Natural killer cell (primary cell): Measurements from ENCODE around the gene NKD1. TPM values are rescaled to one million over a fixed set of nuclear protein-coding genes. Genes with fewer than 3 reads are reported as not detected.

ENCODE experiments used
- ATAC-seq, 3 donors: fragments of 150-1000 bp in 2 of 3; fragments of 200-7000 bp in 1 of 3; cut with Tn5 transposase; 1 replicate in 1 of 3; 2 replicates in 2 of 3; pipeline ENCODE4 v1.10.0; 2021; ENCODE audit warnings: mild to moderate bottlenecking in 2 of 3, moderate library complexity in 2 of 3
- DNase-seq, 2 donors: peaks; one replicate each; pipeline versions ENCODE4 v3.0.0 to v3.0.0-alpha.2; 2013 to 2021; ENCODE audit warnings: mixed read lengths in 1 of 2
- H3K27ac ChIP-seq: one replicate; pipeline ENCODE4 v1.5.1; 2013; ENCODE audit warnings: mild to moderate bottlenecking, low read length
- H3K27me3 ChIP-seq: one replicate; pipeline ENCODE4 v1.6.1; 2013; ENCODE audit warnings: low read length; ENCODE audit not compliant: control insufficient read depth, insufficient read depth
- H3K36me3 ChIP-seq: one replicate; pipeline ENCODE4 v1.6.1; 2013; ENCODE audit warnings: low read length; ENCODE audit not compliant: control insufficient read depth, insufficient read depth
- H3K4me1 ChIP-seq: one replicate; pipeline ENCODE4 v1.6.1; 2013; ENCODE audit warnings: low read length; ENCODE audit not compliant: control insufficient read depth, insufficient read depth
- H3K4me3 ChIP-seq: one replicate; pipeline ENCODE4 v1.5.1; 2013; ENCODE audit warnings: low read length
- H3K9me3 ChIP-seq: one replicate; pipeline ENCODE4 v1.6.1; 2013; ENCODE audit warnings: low read length; ENCODE audit not compliant: control insufficient read depth, insufficient read depth
- H3K27ac Mint-ChIP-seq, 2 donors: one replicate each; pipeline ENCODE4 v1.8.0; 2022; ENCODE audit warnings: mild to moderate bottlenecking in 2 of 2, mixed read lengths in 2 of 2, moderate library complexity in 1 of 2
- H3K27me3 Mint-ChIP-seq, 2 donors: one replicate each; pipeline ENCODE4 v1.8.0; 2022; ENCODE audit warnings: low read depth in 2 of 2, mixed read lengths in 2 of 2
- H3K36me3 Mint-ChIP-seq: one replicate; pipeline ENCODE4 v1.8.0; 2022; ENCODE audit warnings: mixed read lengths
- H3K4me1 Mint-ChIP-seq, 2 donors: one replicate each; pipeline ENCODE4 v1.8.0; 2022; ENCODE audit warnings: mixed read lengths in 2 of 2
- H3K4me3 Mint-ChIP-seq: one replicate; pipeline ENCODE4 v1.8.0; 2022; ENCODE audit warnings: mild to moderate bottlenecking, moderate library complexity, mixed read lengths
- H3K9me3 Mint-ChIP-seq, 2 donors: one replicate each; pipeline ENCODE4 v1.8.0; 2022; ENCODE audit warnings: mixed read lengths in 2 of 2
- WGBS: methylation state at CpG from one replicate; pipeline ENCODE4 v1.1.7; 2013; ENCODE audit warnings: missing lambda C conversion rate; ENCODE audit not compliant: insufficient coverage; 5-methylcytosine and 5-hydroxymethylcytosine counted together
- intact Hi-C: fragments of 100-400 bp; cut with micrococcal nuclease; formaldehyde crosslinking; loops from one replicate; pipeline ENCODE4 v1.14.2; 2022
- total RNA-seq, 4 donors: library from RNA; stranded (reverse); fragments of 120-200 nt in 1 of 4; gene quantifications; one replicate each; pipeline versions ENCODE4 v1.2.3 to v1.2.4, GENCODE V29; 2013 to 2022
- TF ChIP-seq, protein P1 (sequence below): fragments of 200-600 bp; IDR thresholded peaks from one replicate; pipeline ENCODE4 v1.8.0; 2022; ENCODE audit warnings: antibody characterized with exemption

The NKD1 gene
- total RNA-seq, 3 donors from 2014 or later (not counting 1 experiment from before 2014, with no cell fraction given), result 0.75 to 1.5 (median 1.0) TPM

DNA sequence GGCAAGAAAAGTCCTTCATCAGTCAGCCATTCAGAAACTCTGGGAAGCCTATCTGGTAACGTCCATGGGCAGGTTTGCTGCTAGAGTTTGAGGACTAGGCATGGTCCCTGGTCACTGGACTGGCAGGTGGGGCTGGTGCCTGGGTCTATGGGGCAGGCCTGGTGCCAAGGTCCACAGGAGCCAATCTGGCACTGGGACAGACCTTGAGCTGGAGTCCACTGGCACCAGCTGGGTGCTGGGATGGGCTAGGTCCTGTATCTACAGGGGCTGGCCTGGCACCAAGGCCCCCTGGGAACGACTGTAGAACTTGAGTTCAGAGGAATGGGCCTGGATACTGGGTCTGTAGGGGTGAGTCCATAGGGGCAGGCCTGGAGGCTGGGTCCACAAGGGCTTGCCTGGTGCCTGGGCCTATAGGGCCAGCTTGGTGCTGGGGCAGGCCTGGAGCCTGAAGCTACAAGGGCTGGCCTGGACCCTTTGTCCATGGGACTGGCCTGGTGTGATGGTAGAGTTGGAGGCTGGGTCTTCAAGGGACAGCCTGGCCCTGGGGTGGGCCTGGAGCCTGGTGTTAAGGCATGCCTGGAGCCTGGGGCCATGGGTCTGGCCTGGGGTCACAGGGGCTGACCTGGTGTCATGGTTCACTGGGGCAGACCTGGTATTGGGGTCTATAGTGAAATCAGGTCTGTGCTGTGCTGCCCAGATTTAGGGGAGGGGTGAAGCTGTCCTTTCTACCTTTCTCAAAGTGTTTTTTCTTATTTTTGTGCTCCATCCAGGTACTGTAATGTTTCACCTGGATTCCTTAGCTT lies 30.5 kb upstream of the NKD1 start:
- peaks cover 7% of the 10 kb centered on the region for H3K9me3 ChIP-seq
- no peak overlapping the region for H3K27ac ChIP-seq
- intact Hi-C loops, result no loop called here
- H3K36me3 Mint-ChIP-seq, result peaks cover 8% of the 10 kb centered on the region
- 80% methylated on average over 2 of the region's 2 CpGs for WGBS
- peaks cover 19 to 43% of the 10 kb centered on the region in 2 donors for H3K27me3 Mint-ChIP-seq
- H3K4me1 Mint-ChIP-seq, result no peaks in the 10 kb centered on the region
- TF ChIP-seq, protein P1, sequence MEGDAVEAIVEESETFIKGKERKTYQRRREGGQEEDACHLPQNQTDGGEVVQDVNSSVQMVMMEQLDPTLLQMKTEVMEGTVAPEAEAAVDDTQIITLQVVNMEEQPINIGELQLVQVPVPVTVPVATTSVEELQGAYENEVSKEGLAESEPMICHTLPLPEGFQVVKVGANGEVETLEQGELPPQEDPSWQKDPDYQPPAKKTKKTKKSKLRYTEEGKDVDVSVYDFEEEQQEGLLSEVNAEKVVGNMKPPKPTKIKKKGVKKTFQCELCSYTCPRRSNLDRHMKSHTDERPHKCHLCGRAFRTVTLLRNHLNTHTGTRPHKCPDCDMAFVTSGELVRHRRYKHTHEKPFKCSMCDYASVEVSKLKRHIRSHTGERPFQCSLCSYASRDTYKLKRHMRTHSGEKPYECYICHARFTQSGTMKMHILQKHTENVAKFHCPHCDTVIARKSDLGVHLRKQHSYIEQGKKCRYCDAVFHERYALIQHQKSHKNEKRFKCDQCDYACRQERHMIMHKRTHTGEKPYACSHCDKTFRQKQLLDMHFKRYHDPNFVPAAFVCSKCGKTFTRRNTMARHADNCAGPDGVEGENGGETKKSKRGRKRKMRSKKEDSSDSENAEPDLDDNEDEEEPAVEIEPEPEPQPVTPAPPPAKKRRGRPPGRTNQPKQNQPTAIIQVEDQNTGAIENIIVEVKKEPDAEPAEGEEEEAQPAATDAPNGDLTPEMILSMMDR, result no peak
- H3K27ac Mint-ChIP-seq, result no peak overlapping the region
- H3K4me3 Mint-ChIP-seq, result no peak overlapping the region
- no peaks in the 10 kb centered on the region for H3K27me3 ChIP-seq
- H3K36me3 ChIP-seq, result no peaks in the 10 kb centered on the region
- ATAC-seq (no peak), DNase-seq (no peak)
- peaks cover 5 to 10% of the 10 kb centered on the region in 2 donors for H3K9me3 Mint-ChIP-seq
- no peaks in the 10 kb centered on the region for H3K4me1 ChIP-seq
- no peak overlapping the region for H3K4me3 ChIP-seq

DNA sequence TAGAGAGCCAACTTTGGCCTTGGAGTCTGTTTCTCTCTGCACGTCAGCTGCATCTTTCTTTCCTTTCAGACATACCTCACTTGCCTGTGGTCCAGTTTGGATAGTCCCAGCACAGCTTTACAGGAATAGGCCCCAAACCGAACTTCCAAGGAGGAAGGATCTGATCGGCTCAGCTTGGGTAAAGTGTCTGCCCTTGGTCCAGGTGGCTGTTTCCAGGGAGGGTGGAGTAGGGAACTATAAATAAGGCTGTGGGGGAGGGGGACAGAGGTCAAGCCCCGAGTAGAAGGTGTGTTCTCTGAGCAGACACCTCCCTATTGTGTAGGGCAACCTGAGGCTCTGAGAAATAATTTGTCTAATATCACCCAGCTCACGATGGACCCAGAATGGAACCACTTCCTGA lies 29.2 kb upstream of the NKD1 start:
- H3K9me3 ChIP-seq, result peaks cover 7% of the 10 kb centered on the region
- no peak for DNase-seq
- 84% methylated on average over 5 of the region's 5 CpGs for WGBS
- TF ChIP-seq, protein P1, result no peak
- Mint-ChIP-seq H3K27me3 (peaks cover 20 to 49% of the 10 kb centered on the region in 2 donors), H3K4me3 (no peak overlapping the region), H3K9me3 (peaks cover 5 to 10% of the 10 kb centered on the region in 2 donors), H3K27ac (no peak overlapping the region), H3K4me1 (no peaks in the 10 kb centered on the region), H3K36me3 (peaks cover 8% of the 10 kb centered on the region)
- H3K4me3 ChIP-seq, result no peak overlapping the region
- intact Hi-C loops, result no loop called here
- H3K36me3 ChIP-seq, result no peaks in the 10 kb centered on the region
- no peak overlapping the region for H3K27ac ChIP-seq
- no peaks in the 10 kb centered on the region for H3K4me1 ChIP-seq
- no peak for ATAC-seq
- no peaks in the 10 kb centered on the region for H3K27me3 ChIP-seq

DNA sequence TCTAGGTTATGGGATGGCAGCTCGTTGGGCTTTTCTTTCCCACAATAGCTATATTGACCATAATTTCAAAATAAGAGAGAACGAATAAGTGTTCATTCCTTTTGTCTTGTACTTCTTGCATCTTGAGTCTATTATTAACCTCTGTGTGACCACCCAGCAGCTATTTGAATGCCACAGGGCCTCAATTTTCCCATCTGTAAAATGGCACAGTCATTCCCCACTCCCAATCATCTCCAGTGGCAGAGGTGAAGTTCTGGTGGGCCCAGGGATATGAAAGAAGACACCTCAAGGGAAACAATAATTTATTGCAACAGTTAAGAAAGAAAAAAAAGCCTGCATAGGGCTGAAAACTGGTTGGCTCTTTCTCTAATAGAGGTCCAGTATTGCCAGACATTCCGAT lies 28.6 kb upstream of the NKD1 start:
- no peaks in the 10 kb centered on the region for H3K27me3 ChIP-seq
- intact Hi-C loops, result no loop called here
- H3K4me1 Mint-ChIP-seq, result no peaks in the 10 kb centered on the region
- H3K27ac Mint-ChIP-seq, result no peak overlapping the region
- ATAC-seq (no peak), DNase-seq (no peak)
- H3K4me1 ChIP-seq, result no peaks in the 10 kb centered on the region
- H3K27ac ChIP-seq, result no peak overlapping the region
- H3K9me3 Mint-ChIP-seq, result peaks cover 5 to 10% of the 10 kb centered on the region in 2 donors
- H3K4me3 Mint-ChIP-seq, result no peak overlapping the region
- 87% methylated on average over 2 of the region's 3 CpGs for WGBS
- peaks cover 21 to 49% of the 10 kb centered on the region in 2 donors for H3K27me3 Mint-ChIP-seq
- no peak overlapping the region for H3K4me3 ChIP-seq
- no peaks in the 10 kb centered on the region for H3K36me3 ChIP-seq
- TF ChIP-seq, protein P1, result no peak
- peaks cover 7% of the 10 kb centered on the region for H3K9me3 ChIP-seq
- H3K36me3 Mint-ChIP-seq, result peaks cover 8% of the 10 kb centered on the region
